Bronchial epithelial cell (primary cell): ENCODE measurements around the gene MT1X. TPM values are rescaled to one million over a fixed set of nuclear protein-coding genes. Genes with fewer than 3 reads are reported as not detected.

Experiments
- DNase-seq: peaks from one replicate; pipeline ENCODE4 v3.0.0-alpha.2; 2010; ENCODE audit warnings: low read depth
- FAIRE-seq: peaks from 2 replicates; lab custom pipeline; 2011; peaks lifted over from hg19 to GRCh38; lab: Jason Lieb, UNC
- H3K27me3 ChIP-seq: 2 replicates; pipeline ENCODE4 v1.5.1; 2011; ENCODE audit warnings: low read length; ENCODE audit not compliant: control insufficient read depth, insufficient read depth
- H3K36me3 ChIP-seq: 2 replicates; pipeline ENCODE4 v1.5.1; 2011; ENCODE audit warnings: low read length; ENCODE audit not compliant: control insufficient read depth, insufficient read depth
- H3K4me3 ChIP-seq: 2 replicates; pipeline ENCODE4 v1.5.1; 2011; ENCODE audit warnings: mild to moderate bottlenecking, low read depth, low read length, control low read depth
- CTCF ChIP-seq: IDR thresholded peaks from 2 replicates; pipeline ENCODE4 v1.5.1; 2011; ENCODE audit warnings: mild to moderate bottlenecking, moderate library complexity, low read length, control low read depth, inconsistent platforms; ENCODE audit not compliant: insufficient read depth, severe bottlenecking
- total RNA-seq: library from RNA; depleted of rRNA; stranded (reverse); fragments of >200 nt; gene quantifications from 2 replicates; pipeline ENCODE4 v1.2.1, GENCODE V29; 2014

MT1X gene
- total RNA-seq, 1 donor from 2014 or later, result 212 TPM

DNA sequence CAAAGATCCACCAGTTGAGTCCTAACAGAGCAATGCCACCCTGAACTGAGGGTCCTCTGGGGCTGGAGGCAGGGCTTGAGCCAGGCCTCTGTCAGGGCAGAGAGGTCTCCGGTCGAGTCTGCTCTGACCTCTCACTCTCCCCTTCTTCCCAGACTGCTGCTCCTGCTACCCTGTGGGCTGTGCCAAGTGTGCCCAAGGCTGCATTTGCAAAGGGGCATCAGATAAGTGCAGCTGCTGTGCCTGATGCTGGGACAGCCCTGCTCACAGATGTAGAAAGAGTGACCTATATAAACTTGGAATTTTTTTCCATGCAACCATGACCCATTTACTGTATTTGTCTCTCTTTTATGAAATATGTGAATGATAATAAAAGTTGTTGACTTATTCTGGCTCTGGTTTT, 33.0 kb upstream of the MT1X start:
- no peaks in the 10 kb centered on the region for H3K36me3 ChIP-seq
- TF ChIP-seq CTCF, result no peak
- H3K4me3 ChIP-seq, result no peak overlapping the region
- peaks cover 16% of the 10 kb centered on the region for H3K27me3 ChIP-seq
- DNase-seq (no peak), FAIRE-seq (no peak)

GRCh38 chr16:56649820-56650219, 32.5 kb upstream of the MT1X start:
- H3K27me3 ChIP-seq, result peaks cover 16% of the 10 kb centered on the region
- no peaks in the 10 kb centered on the region for H3K36me3 ChIP-seq
- FAIRE-seq, result no peak
- DNase-seq, result peak; percentile 98
- no peak overlapping the region for H3K4me3 ChIP-seq
- TF ChIP-seq CTCF, result no peak

DNA sequence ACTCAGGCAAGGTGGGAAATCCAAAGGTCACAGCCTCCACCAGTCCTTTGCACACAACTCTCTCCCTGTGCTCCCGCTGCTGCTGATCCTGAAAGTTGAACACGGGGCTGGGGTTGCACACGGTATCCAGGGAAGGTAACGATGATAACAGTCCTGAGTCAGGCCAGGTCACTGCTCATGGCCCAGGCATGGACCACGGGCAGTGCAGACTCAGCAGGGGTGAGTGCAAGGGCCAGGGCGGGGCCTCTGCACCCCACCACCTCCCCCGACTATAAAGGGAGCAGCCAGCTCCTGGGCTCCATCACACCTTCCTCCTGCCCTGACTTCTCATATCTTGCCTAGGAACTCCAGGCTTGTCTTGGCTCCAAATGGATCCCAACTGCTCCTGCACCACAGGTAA, 30.7 kb upstream of the MT1X start, which contains the start of gene MT1B:
Gene MT1B, plus strand, starts transcription at position 301 of the 400 bp plus-strand sequence. Its CDS starts 68 bp downstream, at position 369.
- no peaks in the 10 kb centered on the region for H3K36me3 ChIP-seq
- FAIRE-seq, result no peak
- H3K4me3 ChIP-seq, result no peak within 1 kb of the TSS
- no peak for TF ChIP-seq CTCF
- DNase-seq, result no peak
- peaks cover 16% of the 10 kb centered on the region for H3K27me3 ChIP-seq

DNA sequence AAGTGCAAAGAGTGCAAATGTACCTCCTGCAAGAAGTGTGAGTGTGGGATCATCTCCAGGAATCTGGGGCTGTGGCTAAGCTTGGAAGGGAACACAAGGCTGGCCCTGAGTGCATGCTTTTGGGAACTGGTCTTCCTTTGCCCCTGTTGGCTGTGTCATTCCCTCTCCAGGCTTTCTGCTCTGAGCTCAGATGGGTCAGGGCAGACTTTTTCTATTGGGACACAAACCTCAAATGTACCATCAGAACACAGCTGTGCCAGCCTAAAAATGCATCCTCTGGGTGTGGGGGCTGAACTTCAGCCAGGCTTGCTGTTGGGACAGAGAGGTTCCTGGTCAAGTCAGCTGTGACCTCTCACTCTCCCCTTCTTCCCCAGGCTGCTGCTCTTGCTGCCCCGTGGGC, 29.7 kb upstream of the MT1X start:
- no peak for DNase-seq
- H3K27me3 ChIP-seq, result peaks cover 16% of the 10 kb centered on the region
- H3K4me3 ChIP-seq, result no peak overlapping the region
- no peaks in the 10 kb centered on the region for H3K36me3 ChIP-seq
- no peak for TF ChIP-seq CTCF
- no peak for FAIRE-seq

DNA sequence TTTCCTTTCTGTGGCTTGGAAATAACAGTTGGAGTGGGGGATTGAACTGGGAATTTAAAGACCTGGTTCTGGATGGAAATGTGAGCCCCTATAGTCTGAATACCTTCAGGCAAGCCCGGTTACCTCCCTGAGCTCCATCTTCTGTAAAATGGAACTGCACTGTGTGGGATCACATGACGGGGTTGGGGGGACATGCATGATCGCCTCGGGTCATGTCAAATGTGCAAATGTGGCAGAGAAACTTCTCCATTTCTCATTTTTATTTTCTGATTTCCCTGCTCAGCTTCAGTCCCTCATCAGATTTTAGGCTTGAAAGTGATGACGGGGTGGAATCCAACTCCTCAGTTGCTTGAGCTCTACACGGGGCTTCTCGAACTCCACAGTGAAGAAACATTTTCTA, 29.1 kb upstream of the MT1X start:
- DNase-seq (no peak), FAIRE-seq (no peak)
- TF ChIP-seq CTCF, result no peak
- Histone ChIP-seq H3K27me3 (peaks cover 16% of the 10 kb centered on the region), H3K36me3 (no peaks in the 10 kb centered on the region), H3K4me3 (no peak overlapping the region)
